ENCODE measurements around the gene GLYR1. TPM values are rescaled to one million over a fixed set of nuclear protein-coding genes. Genes with fewer than 3 reads are reported as not detected.

The GLYR1 gene
- total RNA-seq, 1 donor from 2014 or later: 133 TPM

GRCh38 chr16:4855804-4856203, 8.7 kb upstream of the GLYR1 start:
- H3K9me3 Mint-ChIP-seq: no peaks in the 10 kb centered on the region
- H3K4me1 Mint-ChIP-seq: peaks cover 9% of the 10 kb centered on the region
- no peak overlapping the region for H3K27ac Mint-ChIP-seq (ENCODE audit: unreplicated experiment)
- no peak for DNase-seq (ENCODE audit: low read depth, low spot score)
- no peak overlapping the region for H3K4me3 Mint-ChIP-seq
- no peak for TF ChIP-seq CTCF (conservative IDR thresholded peaks at IDR 0.05)
- H3K36me3 Mint-ChIP-seq (ENCODE audit: low read depth): peaks cover 5% of the 10 kb centered on the region
- H3K27me3 Mint-ChIP-seq (ENCODE audit: low read depth): no peaks in the 10 kb centered on the region

GRCh38 chr16:4855371-4855770, 8.3 kb upstream of the GLYR1 start:
- no peaks in the 10 kb centered on the region for H3K9me3 Mint-ChIP-seq

DNA sequence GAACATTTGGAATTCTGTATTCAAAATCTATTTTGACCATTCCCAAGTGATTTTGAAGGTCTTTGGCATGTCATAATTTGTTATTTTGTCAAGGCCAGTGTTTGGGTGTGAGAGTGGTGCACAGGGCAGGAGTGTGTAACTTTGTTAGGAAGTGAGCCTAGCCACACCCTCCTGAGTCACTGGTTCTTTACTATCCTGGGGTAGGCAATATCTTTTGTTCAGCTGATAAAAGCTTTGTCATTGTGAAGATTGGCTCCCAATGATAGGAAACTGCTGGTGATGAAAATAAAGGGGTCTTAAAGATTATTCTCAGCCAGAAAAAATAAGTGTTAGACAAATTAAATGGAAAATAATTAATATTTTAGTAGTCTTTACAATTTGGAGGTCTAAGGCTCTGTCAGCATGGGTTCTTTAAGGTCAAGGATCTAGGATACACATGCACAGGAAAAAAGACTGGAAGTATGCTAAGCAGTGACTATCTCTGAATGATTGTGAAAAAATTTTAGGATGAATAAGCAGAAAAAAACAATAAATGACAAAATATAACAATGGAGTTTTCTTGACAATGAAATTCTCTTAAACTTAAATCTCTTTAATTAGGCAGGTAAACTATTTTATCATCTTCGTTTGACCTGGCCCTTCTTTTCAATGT, 5.3 kb upstream of the GLYR1 start:
- TF ChIP-seq CTCF (conservative IDR thresholded peaks at IDR 0.05): no peak
- Mint-ChIP-seq H3K27me3 (ENCODE audit: low read depth) (no peaks in the 10 kb centered on the region), H3K4me3 (no peak overlapping the region), H3K36me3 (ENCODE audit: low read depth) (peaks cover 2% of the 10 kb centered on the region), H3K9me3 (no peaks in the 10 kb centered on the region), H3K27ac (ENCODE audit: unreplicated experiment) (no peak overlapping the region), H3K4me1 (peaks cover 34% of the 10 kb centered on the region)
- no peak for DNase-seq (ENCODE audit: low read depth, low spot score)

More at GRCh38 chr16:4855371-4855770, 8.3 kb upstream of the GLYR1 start:
- no peak overlapping the region for H3K27ac Mint-ChIP-seq (ENCODE audit: unreplicated experiment)
- no peaks in the 10 kb centered on the region for H3K27me3 Mint-ChIP-seq (ENCODE audit: low read depth)
- no peak for TF ChIP-seq CTCF (conservative IDR thresholded peaks at IDR 0.05)
- peaks cover 12% of the 10 kb centered on the region for H3K4me1 Mint-ChIP-seq
- no peak for DNase-seq (ENCODE audit: low read depth, low spot score)
- peaks cover 5% of the 10 kb centered on the region for H3K36me3 Mint-ChIP-seq (ENCODE audit: low read depth)
- H3K4me3 Mint-ChIP-seq: no peak overlapping the region

- H3K36me3 Mint-ChIP-seq (ENCODE audit: low read depth): peaks cover 3% of the 10 kb centered on the region
- H3K27me3 Mint-ChIP-seq (ENCODE audit: low read depth): no peaks in the 10 kb centered on the region
- TF ChIP-seq CTCF (conservative IDR thresholded peaks at IDR 0.05): no peak
- peaks cover 47% of the 10 kb centered on the region for H3K4me1 Mint-ChIP-seq
- H3K4me3 Mint-ChIP-seq: peak overlapping the region; percentile 90
- no peak overlapping the region for H3K27ac Mint-ChIP-seq (ENCODE audit: unreplicated experiment)
- H3K9me3 Mint-ChIP-seq: no peaks in the 10 kb centered on the region
- no peak for DNase-seq (ENCODE audit: low read depth, low spot score)
These were observed 3.1 kb upstream of the GLYR1 start for GRCh38 chr16:4850211-4850610.

GRCh38 chr16:4847774-4848587, 893 bp upstream of the GLYR1 start:
- H3K27me3 Mint-ChIP-seq (ENCODE audit: low read depth): no peaks in the 10 kb centered on the region
- TF ChIP-seq CTCF (conservative IDR thresholded peaks at IDR 0.05): no peak
- H3K36me3 Mint-ChIP-seq (ENCODE audit: low read depth): peaks cover 3% of the 10 kb centered on the region
- peak overlapping the region; percentile 13 for H3K27ac Mint-ChIP-seq (ENCODE audit: unreplicated experiment)
- peak; percentile 19 for DNase-seq (ENCODE audit: low read depth, low spot score)
- H3K9me3 Mint-ChIP-seq: no peaks in the 10 kb centered on the region
- peak overlapping the region; percentile 91 for H3K4me3 Mint-ChIP-seq
- H3K4me1 Mint-ChIP-seq: peaks cover 48% of the 10 kb centered on the region
